Keratinocyte (primary cell): ENCODE measurements around the gene SERINC5.

ENCODE experiments used
- EZH2 ChIP-seq: IDR thresholded peaks from one replicate; pipeline ENCODE4 v1.6.1; 2012; ENCODE audit warnings: inconsistent platforms, mild to moderate bottlenecking, low read length, moderate library complexity
- TF ChIP-seq, protein P1 (sequence below), 3 experiments: IDR thresholded peaks in 1 of 3; conservative IDR thresholded peaks in 1 of 3; optimal IDR thresholded peaks in 1 of 3; 2 replicates in 2 of 3; 3 replicates in 1 of 3; pipeline versions ENCODE3 to v1.5.1; 2011; ENCODE audit warnings: low read length in 3 of 3, mild to moderate bottlenecking in 3 of 3, moderate library complexity in 2 of 3, control low read depth in 1 of 3, inconsistent platforms in 1 of 3; ENCODE audit not compliant: insufficient read depth in 2 of 3; ENCODE audit errors: extremely low read depth in 1 of 3

DNA sequence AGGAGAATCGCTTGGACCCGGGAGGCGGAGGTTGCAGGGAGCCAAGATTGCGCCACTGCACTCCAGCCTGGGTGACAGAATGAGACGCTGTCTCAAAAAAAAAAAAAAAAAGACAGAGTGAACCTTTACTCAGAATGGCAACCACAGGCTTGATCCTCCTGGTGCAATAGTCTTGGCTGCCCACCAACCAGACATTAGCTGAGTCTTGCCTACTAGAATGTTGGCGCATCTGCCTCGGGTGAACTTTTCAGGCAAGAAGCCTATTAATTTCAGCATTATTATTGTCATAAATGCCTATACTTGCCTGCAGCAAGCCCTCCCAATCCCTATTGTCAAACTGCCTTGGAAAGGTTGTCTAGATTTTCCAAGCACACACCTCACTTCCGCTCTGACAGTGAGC is 4.2 kb downstream of the SERINC5 start:
- TF ChIP-seq, protein P1, sequence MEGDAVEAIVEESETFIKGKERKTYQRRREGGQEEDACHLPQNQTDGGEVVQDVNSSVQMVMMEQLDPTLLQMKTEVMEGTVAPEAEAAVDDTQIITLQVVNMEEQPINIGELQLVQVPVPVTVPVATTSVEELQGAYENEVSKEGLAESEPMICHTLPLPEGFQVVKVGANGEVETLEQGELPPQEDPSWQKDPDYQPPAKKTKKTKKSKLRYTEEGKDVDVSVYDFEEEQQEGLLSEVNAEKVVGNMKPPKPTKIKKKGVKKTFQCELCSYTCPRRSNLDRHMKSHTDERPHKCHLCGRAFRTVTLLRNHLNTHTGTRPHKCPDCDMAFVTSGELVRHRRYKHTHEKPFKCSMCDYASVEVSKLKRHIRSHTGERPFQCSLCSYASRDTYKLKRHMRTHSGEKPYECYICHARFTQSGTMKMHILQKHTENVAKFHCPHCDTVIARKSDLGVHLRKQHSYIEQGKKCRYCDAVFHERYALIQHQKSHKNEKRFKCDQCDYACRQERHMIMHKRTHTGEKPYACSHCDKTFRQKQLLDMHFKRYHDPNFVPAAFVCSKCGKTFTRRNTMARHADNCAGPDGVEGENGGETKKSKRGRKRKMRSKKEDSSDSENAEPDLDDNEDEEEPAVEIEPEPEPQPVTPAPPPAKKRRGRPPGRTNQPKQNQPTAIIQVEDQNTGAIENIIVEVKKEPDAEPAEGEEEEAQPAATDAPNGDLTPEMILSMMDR (optimal IDR thresholded peaks at IDR 0.05 in 1 of 3, IDR thresholded peaks at IDR 0.05 in 1 of 3, conservative IDR thresholded peaks at IDR 0.05 in 1 of 3; ENCODE audit: extremely low read depth in 1 of 3, insufficient read depth in 2 of 3, low read length in 3 of 3): no peak
- TF ChIP-seq EZH2: no peak
